PC-9 (cell line): ENCODE measurements around the gene SLC39A9. TPM values are rescaled to one million over a fixed set of nuclear protein-coding genes. Genes with fewer than 3 reads are reported as not detected.

Experiments used
- BruUV-seq: library from RNA; stranded (reverse); fragments of 400-500 nt; replicated peaks from 2 replicates; lab custom pipeline; 2021; lab: Mats Ljungman, UMichigan
- CTCF ChIA-PET: fragments of 300-600 bp; sonication (Branson Sonifier 250); formaldehyde crosslinking; loops from one replicate; lab custom pipeline; 2022; ENCODE audit warnings: antibody characterized with exemption; lab: Charles Lee
- POLR2A ChIA-PET: fragments of 300-600 bp; sonication (Branson Sonifier 250); formaldehyde crosslinking; loops from one replicate; lab custom pipeline; 2022; ENCODE audit warnings: antibody characterized with exemption; ENCODE audit not compliant: unreplicated experiment; lab: Charles Lee
- DNase-seq, 2 experiments: peaks; one replicate each; pipeline versions ENCODE4 v3.0.0 to v3.0.0-alpha.2; 2015 to 2022; ENCODE audit warnings: mixed read lengths in 1 of 2
- H2AFZ ChIP-seq: fragments of 200-600 bp; sonication (generic); 2 replicates; pipeline ENCODE4 v1.8.1; 2017; ENCODE audit warnings: antibody characterized with exemption
- H3F3A ChIP-seq: fragments of 200-600 bp; sonication (generic); 2 replicates; pipeline ENCODE4 v1.8.1; 2017; ENCODE audit warnings: antibody characterized with exemption, mild to moderate bottlenecking, low read depth; ENCODE audit not compliant: insufficient read depth
- H3K27ac ChIP-seq: fragments of 200-600 bp; sonication (generic); 2 replicates; pipeline ENCODE4 v1.6.1; 2016; ENCODE audit warnings: mixed run types
- H3K27me3 ChIP-seq: fragments of 200-600 bp; sonication (generic); 2 replicates; pipeline ENCODE4 v1.6.1; 2016; ENCODE audit warnings: low read depth, mixed run types; ENCODE audit not compliant: insufficient read depth
- H3K36me3 ChIP-seq: fragments of 200-600 bp; sonication (generic); 2 replicates; pipeline ENCODE4 v1.6.1; 2016; ENCODE audit warnings: low read depth, mixed run types
- H3K4me1 ChIP-seq: fragments of 200-600 bp; sonication (generic); replicated peaks from 2 replicates; pipeline ENCODE4 v1.6.1; 2016; ENCODE audit warnings: mixed run types; ENCODE audit not compliant: insufficient read depth
- H3K4me2 ChIP-seq: fragments of 200-600 bp; sonication (generic); 2 replicates; pipeline ENCODE4 v1.6.1; 2017; ENCODE audit warnings: mixed run types
- H3K4me3 ChIP-seq: fragments of 200-600 bp; sonication (generic); 2 replicates; pipeline ENCODE4 v1.6.1; 2016; ENCODE audit warnings: mixed run types
- H3K79me2 ChIP-seq: fragments of 200-600 bp; sonication (generic); 2 replicates; pipeline ENCODE4 v1.6.1; 2017; ENCODE audit warnings: low read depth, mixed run types
- H3K9me2 ChIP-seq: fragments of 200-600 bp; sonication (generic); 2 replicates; pipeline ENCODE4 v1.8.1; 2017; ENCODE audit warnings: mild to moderate bottlenecking; ENCODE audit not compliant: insufficient read depth
- H3K9me3 ChIP-seq: fragments of 200-600 bp; sonication (generic); 2 replicates; pipeline ENCODE4 v1.8.1; 2016; ENCODE audit warnings: low read depth; ENCODE audit not compliant: insufficient read depth
- H4K20me1 ChIP-seq: fragments of 200-600 bp; sonication (generic); 2 replicates; pipeline ENCODE4 v1.8.1; 2017; ENCODE audit not compliant: insufficient read depth
- CTCF ChIP-seq: fragments of 200-600 bp; sonication (generic); conservative IDR thresholded peaks from 2 replicates; pipeline ENCODE4 v1.6.1; 2017; ENCODE audit warnings: mixed run types, antibody characterized with exemption, mild to moderate bottlenecking, moderate library complexity
- EZH2 ChIP-seq: fragments of 200-600 bp; sonication (generic); IDR thresholded peaks from 2 replicates; pipeline ENCODE4 v1.8.0; 2017; ENCODE audit warnings: antibody characterized with exemption, low read depth
- intact Hi-C: fragments of 100-400 bp; cut with micrococcal nuclease; formaldehyde crosslinking; loops from one replicate; pipeline ENCODE4 v1.10.0; 2022; ENCODE audit not compliant: unreplicated experiment
- total RNA-seq: library from RNA; stranded (reverse); gene quantifications from 2 replicates; pipeline ENCODE4 v1.2.3, GENCODE V29; 2021

The SLC39A9 gene
- total RNA-seq, 1 experiment from 2014 or later: 95.1 TPM

- intact Hi-C loops: no loop called here
- H3K9me3 ChIP-seq: no peaks in the 10 kb centered on the region
Observed at GRCh38 chr14:69500096-69500495, 101.6 kb downstream of the SLC39A9 start.

GRCh38 chr14:69500736-69501135, 102.2 kb downstream of the SLC39A9 start:
- POLR2A ChIA-PET: no interaction called here

More at GRCh38 chr14:69500096-69500495, 101.6 kb downstream of the SLC39A9 start:
- H3K27ac ChIP-seq: no peak overlapping the region
- no peaks in the 10 kb centered on the region for H3K9me2 ChIP-seq
- no peaks in the 10 kb centered on the region for H3K4me1 ChIP-seq
- no peak for DNase-seq
- POLR2A ChIA-PET: no interaction called here
- no peak overlapping the region for H2AFZ ChIP-seq
- no peaks in the 10 kb centered on the region for H3F3A ChIP-seq
- no peaks in the 10 kb centered on the region for H3K36me3 ChIP-seq
- H4K20me1 ChIP-seq: no peaks in the 10 kb centered on the region
- no TSS peak for BruUV-seq
- CTCF ChIA-PET: no interaction called here
- TF ChIP-seq EZH2 (no peak), CTCF (no peak)
- H3K79me2 ChIP-seq: no peaks in the 10 kb centered on the region
- H3K27me3 ChIP-seq: no peaks in the 10 kb centered on the region
- H3K4me2 ChIP-seq: no peak overlapping the region
- H3K4me3 ChIP-seq: no peak overlapping the region

GRCh38 chr14:69501423-69501838, 102.9 kb downstream of the SLC39A9 start:
- no peaks in the 10 kb centered on the region for H3K27me3 ChIP-seq
- ChIA-PET CTCF (no interaction called here), POLR2A (no interaction called here)
- H3K9me2 ChIP-seq: no peaks in the 10 kb centered on the region
- no peaks in the 10 kb centered on the region for H3K79me2 ChIP-seq
- TF ChIP-seq EZH2 (no peak), CTCF (no peak)
- no peaks in the 10 kb centered on the region for H3K36me3 ChIP-seq
- H3K4me3 ChIP-seq: no peak overlapping the region
- no TSS peak for BruUV-seq
- peaks cover 12% of the 10 kb centered on the region for H3K4me1 ChIP-seq
- no peaks in the 10 kb centered on the region for H4K20me1 ChIP-seq
- DNase-seq: no peak
- no peak overlapping the region for H2AFZ ChIP-seq
- intact Hi-C loops: no loop called here
- no peaks in the 10 kb centered on the region for H3K9me3 ChIP-seq
- no peak overlapping the region for H3K27ac ChIP-seq
- H3K4me2 ChIP-seq: no peak overlapping the region
- H3F3A ChIP-seq: peaks cover 10% of the 10 kb centered on the region; the same call in 1 of the 2 replicates

More at GRCh38 chr14:69500736-69501135, 102.2 kb downstream of the SLC39A9 start:
- CTCF ChIA-PET: no interaction called here
- Histone ChIP-seq H3K27ac (no peak overlapping the region), H3K4me2 (no peak overlapping the region), H3K9me2 (no peaks in the 10 kb centered on the region), H4K20me1 (no peaks in the 10 kb centered on the region), H2AFZ (no peak overlapping the region), H3K9me3 (no peaks in the 10 kb centered on the region), H3K4me3 (no peak overlapping the region), H3K79me2 (no peaks in the 10 kb centered on the region), H3K36me3 (no peaks in the 10 kb centered on the region), H3K27me3 (no peaks in the 10 kb centered on the region), H3K4me1 (0 out of 2 replicates have a peak, but pooled peaks cover 5% of the 10 kb centered on the region), H3F3A (peaks cover 3% of the 10 kb centered on the region; the same call in 1 of the 2 replicates)
- intact Hi-C loops: no loop called here
- no peak for DNase-seq
- no TSS peak for BruUV-seq
- TF ChIP-seq EZH2 (no peak), CTCF (no peak)
